Spleen (tissue), 11 donors: ENCODE data around the gene DSE. TPM values are rescaled to one million over a fixed set of nuclear protein-coding genes. Genes with fewer than 3 reads are reported as not detected.

Experiments used
- DNase-seq: peaks from one replicate; pipeline ENCODE4 v3.0.0-alpha.2; 2020
- H3K27ac ChIP-seq, 8 donors: fragments of 200-600 bp; sonication (generic) in 7 of 8; 1 replicate in 4 of 8; 2 replicates in 4 of 8; pipeline versions ENCODE4 v1.5.0 to v1.8.0; 2016 to 2021; ENCODE audit warnings: inconsistent platforms in 4 of 8, mild to moderate bottlenecking in 4 of 8, moderate library complexity in 1 of 8
- H3K27me3 ChIP-seq, 7 donors: fragments of 200-600 bp; sonication (generic) in 6 of 7; replicated peaks in 1 of 7; 1 replicate in 4 of 7; 2 replicates in 3 of 7; pipeline versions ENCODE4 v1.5.0 to v1.8.0; 2016 to 2021; ENCODE audit warnings: inconsistent platforms in 3 of 7, mild to moderate bottlenecking in 1 of 7
- H3K36me3 ChIP-seq, 6 donors: fragments of 200-600 bp; sonication (generic) in 5 of 6; 1 replicate in 4 of 6; 2 replicates in 2 of 6; pipeline versions ENCODE4 v1.5.0 to v1.8.0; 2016 to 2021; ENCODE audit warnings: inconsistent platforms in 2 of 6
- H3K4me1 ChIP-seq, 6 donors: fragments of 200-600 bp; sonication (generic) in 5 of 6; 1 replicate in 3 of 6; 2 replicates in 3 of 6; pipeline versions ENCODE4 v1.5.0 to v1.8.0; 2016 to 2021; ENCODE audit warnings: inconsistent platforms in 3 of 6
- H3K4me3 ChIP-seq, 8 donors: fragments of 200-600 bp; sonication (generic) in 7 of 8; 1 replicate in 4 of 8; 2 replicates in 4 of 8; pipeline versions ENCODE4 v1.5.0 to v1.8.0; 2016 to 2021; ENCODE audit warnings: inconsistent platforms in 4 of 8, mild to moderate bottlenecking in 4 of 8, moderate library complexity in 2 of 8
- H3K9me3 ChIP-seq, 8 donors: fragments of 200-600 bp; sonication (generic) in 7 of 8; 1 replicate in 4 of 8; 2 replicates in 4 of 8; pipeline versions ENCODE4 v1.5.0 to v1.8.0; 2016 to 2021; ENCODE audit warnings: inconsistent platforms in 4 of 8
- POLR2A ChIP-seq, 3 donors: fragments of 450-650 bp; IDR thresholded peaks; one replicate each; pipeline ENCODE4 v1.5.1; 2017; ENCODE audit warnings: antibody characterized with exemption in 3 of 3, mild to moderate bottlenecking in 1 of 3
- POLR2AphosphoS5 ChIP-seq, 3 donors: sonication (generic); formaldehyde crosslinking; IDR thresholded peaks; one replicate each; pipeline ENCODE4 v1.5.1; 2017; ENCODE audit warnings: antibody characterized with exemption in 3 of 3
- WGBS, 5 donors: extraction: QIAGEN DNeasy Blood & Tissue Kit in 3 of 5; methylation state at CpG; one replicate each; pipeline versions ENCODE4 v1.1.5 to v1.1.7; 2013 to 2018; 5-methylcytosine and 5-hydroxymethylcytosine counted together
- intact Hi-C: fragments of 100-400 bp; cut with DNase I; formaldehyde crosslinking; loops from one replicate; pipeline ENCODE4 v1.15.0; 2023; ENCODE audit warnings: low total_unique reads
- polyA plus RNA-seq, 3 donors: library from polyadenylated mRNA; stranded (reverse); fragments of 200-250 nt; gene quantifications; one replicate each; pipeline ENCODE4 v1.2.1, GENCODE V29; 2013
- total RNA-seq, 7 donors: library from RNA; depleted of rRNA in 3 of 7; stranded (reverse); fragments of >200 nt in 3 of 7; fragmentation: NEBNext Ultra II Directional in 4 of 7; extraction: Animal tissue kit (Norgen Biotek cat#: 25700) in 4 of 7; gene quantifications; one replicate each; pipeline versions ENCODE4 v1.1.0 to v1.2.1, GENCODE V29; 2016 to 2021
- TF ChIP-seq, protein P1 (sequence below), 11 experiments: fragments of 200-600 bp in 7 of 11; fragments of 450-650 bp in 4 of 11; sonication (generic) in 4 of 11; IDR thresholded peaks in 8 of 11; conservative IDR thresholded peaks in 3 of 11; 1 replicate in 7 of 11; 2 replicates in 4 of 11; pipeline versions ENCODE4 v1.4.0 to v1.8.0; 2016 to 2021; ENCODE audit warnings: antibody characterized with exemption in 11 of 11, inconsistent platforms in 4 of 11, mild to moderate bottlenecking in 1 of 11
- donor health status: healthy with polysubstance abuse.
- donor health status: DM: no; HTN: no; CAD: no; lungs with moderate emphysema.
- donor health status: DM: no; HTN: no; CAD: no.
- donor health status: Bipolar disorder and iron deficiency.
- donor health status: healthy.
- donor health status: DM: no; HTN: no; CAD: no.
- donor health status: DM: yes; HTN: yes; CAD: no.

Gene DSE
- total and polyA plus RNA-seq, 10 donors, result 8.2 to 82.3 (median 61.7) TPM

DNA sequence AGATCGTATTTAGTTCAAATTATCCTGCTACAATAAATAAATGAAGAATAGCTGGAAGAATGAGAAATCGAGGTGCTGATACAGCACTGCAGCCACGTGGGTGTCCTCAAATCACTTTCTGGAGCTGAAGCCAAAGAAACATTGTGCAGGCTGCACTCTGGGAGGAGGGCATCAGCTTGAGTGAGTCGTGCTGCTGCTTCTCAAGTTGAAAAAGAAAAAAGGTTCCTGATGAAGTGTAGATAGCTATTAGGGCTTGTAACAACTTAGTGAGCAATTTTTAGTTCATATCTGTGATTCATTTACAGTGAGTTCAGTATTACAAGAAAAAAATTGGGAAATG, 40.5 kb downstream of the DSE start:
- peak in 1 of 3 donors; percentile 17 for TF ChIP-seq POLR2AphosphoS5 (IDR thresholded peaks at IDR 0.05)
- TF ChIP-seq, protein P1, sequence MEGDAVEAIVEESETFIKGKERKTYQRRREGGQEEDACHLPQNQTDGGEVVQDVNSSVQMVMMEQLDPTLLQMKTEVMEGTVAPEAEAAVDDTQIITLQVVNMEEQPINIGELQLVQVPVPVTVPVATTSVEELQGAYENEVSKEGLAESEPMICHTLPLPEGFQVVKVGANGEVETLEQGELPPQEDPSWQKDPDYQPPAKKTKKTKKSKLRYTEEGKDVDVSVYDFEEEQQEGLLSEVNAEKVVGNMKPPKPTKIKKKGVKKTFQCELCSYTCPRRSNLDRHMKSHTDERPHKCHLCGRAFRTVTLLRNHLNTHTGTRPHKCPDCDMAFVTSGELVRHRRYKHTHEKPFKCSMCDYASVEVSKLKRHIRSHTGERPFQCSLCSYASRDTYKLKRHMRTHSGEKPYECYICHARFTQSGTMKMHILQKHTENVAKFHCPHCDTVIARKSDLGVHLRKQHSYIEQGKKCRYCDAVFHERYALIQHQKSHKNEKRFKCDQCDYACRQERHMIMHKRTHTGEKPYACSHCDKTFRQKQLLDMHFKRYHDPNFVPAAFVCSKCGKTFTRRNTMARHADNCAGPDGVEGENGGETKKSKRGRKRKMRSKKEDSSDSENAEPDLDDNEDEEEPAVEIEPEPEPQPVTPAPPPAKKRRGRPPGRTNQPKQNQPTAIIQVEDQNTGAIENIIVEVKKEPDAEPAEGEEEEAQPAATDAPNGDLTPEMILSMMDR (IDR thresholded peaks at IDR 0.05 in 8 of 11, conservative IDR thresholded peaks at IDR 0.05 in 3 of 11), result no peak
- WGBS, 5 donors, result 17 to 27% (median 23%) methylated on average over 4 of the region's 4 CpGs
- DNase-seq, result no peak

DNA sequence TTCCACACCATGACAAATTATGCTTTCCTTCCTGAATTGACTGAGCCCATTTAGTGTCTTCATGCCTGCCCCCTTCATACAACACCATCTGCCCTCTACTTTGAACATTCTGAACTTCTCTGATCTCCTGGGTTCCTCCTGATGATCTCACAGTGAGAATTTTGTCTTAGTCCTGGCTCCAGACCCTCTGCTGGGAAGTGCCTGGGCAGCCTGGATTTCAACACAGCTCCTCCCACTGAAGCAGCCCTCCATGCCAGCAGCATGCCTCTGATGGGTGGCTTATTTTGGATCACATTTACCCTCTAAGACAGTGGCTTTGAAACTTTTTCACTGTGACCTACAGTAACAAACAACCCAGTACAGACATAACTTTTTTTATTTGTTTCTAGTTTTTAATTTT, 41.5 kb downstream of the DSE start:
- Histone ChIP-seq H3K27ac (peak overlapping the region in 3 of 8 donors; percentile 66 to 73 (median 71)), H3K27me3 (no peaks in the 10 kb centered on the region), H3K4me1 (peaks cover 28 to 69% (median 45%) of the 10 kb centered on the region in 6 donors), H3K9me3 (no peaks in the 10 kb centered on the region), H3K4me3 (no peak overlapping the region), H3K36me3 (peaks cover 0 to 7% (median 0%) of the 10 kb centered on the region in 6 donors)
- DNase-seq, result no peak
- intact Hi-C loops, result no loop called here
- TF ChIP-seq, protein P1 (IDR thresholded peaks at IDR 0.05 in 8 of 11, conservative IDR thresholded peaks at IDR 0.05 in 3 of 11), result no peak
- TF ChIP-seq POLR2AphosphoS5 (IDR thresholded peaks at IDR 0.05) (no peak), POLR2A (IDR thresholded peaks at IDR 0.05) (no peak)

More for the DNA sequence above, 40.5 kb downstream of the DSE start:
- H3K9me3 ChIP-seq, result no peaks in the 10 kb centered on the region
- no peaks in the 10 kb centered on the region for H3K27me3 ChIP-seq
- peaks cover 0 to 7% (median 0%) of the 10 kb centered on the region in 6 donors for H3K36me3 ChIP-seq
- peaks cover 28 to 79% (median 46%) of the 10 kb centered on the region in 6 donors for H3K4me1 ChIP-seq
- no peak overlapping the region for H3K4me3 ChIP-seq
- H3K27ac ChIP-seq, result peak overlapping the region; percentile 3 to 79 (median 62)
- intact Hi-C loops, result no loop called here

DNA sequence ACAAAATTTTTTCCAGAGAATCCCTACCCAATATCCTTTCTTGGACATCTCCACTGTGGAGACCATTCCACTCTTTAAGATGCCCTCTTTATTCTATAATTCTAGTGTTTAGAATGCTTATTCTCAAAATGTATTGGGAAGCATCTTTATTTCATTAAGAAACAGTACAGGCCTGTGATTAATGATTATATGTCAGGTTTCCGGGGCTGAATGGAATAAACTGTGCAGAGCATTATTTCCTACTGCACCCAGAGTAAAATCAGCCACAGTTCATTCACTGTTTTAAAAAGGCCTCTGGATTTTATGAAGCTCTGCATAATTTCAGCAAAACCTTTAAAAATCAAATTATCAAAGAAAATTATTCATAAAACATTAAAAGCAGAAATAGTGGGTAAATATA, 42.6 kb downstream of the DSE start:
- H3K36me3 ChIP-seq, result peaks cover 0 to 7% (median 0%) of the 10 kb centered on the region in 6 donors
- no peak for TF ChIP-seq POLR2AphosphoS5 (IDR thresholded peaks at IDR 0.05)
- no peak for TF ChIP-seq POLR2A (IDR thresholded peaks at IDR 0.05)
- TF ChIP-seq, protein P1 (IDR thresholded peaks at IDR 0.05 in 8 of 11, conservative IDR thresholded peaks at IDR 0.05 in 3 of 11), result no peak
- 77 to 94% (median 90%) methylated on average over 1 of the region's 1 CpG for WGBS, 5 donors
- H3K9me3 ChIP-seq, result no peaks in the 10 kb centered on the region
- H3K4me3 ChIP-seq, result no peak overlapping the region
- H3K27me3 ChIP-seq, result no peaks in the 10 kb centered on the region
- intact Hi-C loops, result no loop called here
- H3K27ac ChIP-seq, result no peak overlapping the region
- DNase-seq, result no peak
- peaks cover 28 to 58% (median 43%) of the 10 kb centered on the region in 6 donors for H3K4me1 ChIP-seq

DNA sequence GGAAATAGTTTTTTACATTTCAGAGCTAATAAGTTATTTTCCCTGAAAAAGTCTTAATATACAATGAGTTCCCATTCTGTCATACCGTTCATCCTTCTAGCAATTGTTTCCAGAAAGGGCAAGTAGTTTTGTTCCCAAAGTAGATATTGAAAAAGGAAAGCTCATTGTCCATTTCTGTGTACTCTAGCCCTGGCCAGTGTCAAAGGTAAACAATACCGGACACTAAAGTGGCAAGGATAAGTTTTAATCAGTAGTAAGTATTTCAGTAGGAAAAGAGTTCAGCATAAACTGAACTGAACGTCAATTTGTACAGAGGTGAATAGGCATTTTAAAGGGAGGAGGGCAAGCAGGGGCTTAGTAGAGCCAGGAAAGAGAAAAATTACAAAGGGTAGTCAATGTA, 46.9 kb downstream of the DSE start:
- no peak for DNase-seq
- intact Hi-C loops, result no loop called here
- no peaks in the 10 kb centered on the region for H3K27me3 ChIP-seq
- no peak overlapping the region for H3K27ac ChIP-seq
- peaks cover 0 to 18% (median 2%) of the 10 kb centered on the region in 6 donors for H3K4me1 ChIP-seq
- H3K9me3 ChIP-seq, result no peaks in the 10 kb centered on the region
- WGBS, 5 donors, result 75 to 90% (median 86%) methylated on average over 3 of the region's 3 CpGs
- H3K36me3 ChIP-seq, result peaks cover 0 to 7% (median 0%) of the 10 kb centered on the region in 6 donors
- TF ChIP-seq, protein P1 (IDR thresholded peaks at IDR 0.05 in 8 of 11, conservative IDR thresholded peaks at IDR 0.05 in 3 of 11), result no peak
- TF ChIP-seq POLR2AphosphoS5 (IDR thresholded peaks at IDR 0.05) (no peak), POLR2A (IDR thresholded peaks at IDR 0.05) (no peak)
- H3K4me3 ChIP-seq, result no peak overlapping the region
